HepG2 (cell line): ENCODE results near the gene RFX2. TPM values are rescaled to one million over a fixed set of nuclear protein-coding genes. Genes with fewer than 3 reads are reported as not detected.
A peak's percentile ranks its signal among the peaks of the same experiment; 100 is the strongest.

Experiments used
- ATAC-seq: fragments of 200-7000 bp; cut with Tn5 transposase; 3 replicates; pipeline ENCODE4 v1.9.1; 2020; ENCODE audit warnings: mild to moderate bottlenecking, moderate library complexity
- BruUV-seq: library from RNA; stranded (reverse); fragments of 400-500 nt; replicated peaks from 2 replicates; lab custom pipeline; 2021; lab: Mats Ljungman, UMichigan
- CTCF ChIA-PET: fragments of 300-600 bp; formaldehyde crosslinking; extraction: SDS; loops from one replicate; lab custom pipeline; 2021; ENCODE audit warnings: low total read pairs, inconsistent platforms, low intra/inter-chr PET ratio; lab: Yijun Ruan, JAX
- POLR2A ChIA-PET: fragments of 350-600 bp; sonication (Branson Sonifier 250); formaldehyde crosslinking; loops from one replicate; lab custom pipeline; 2020; ENCODE audit warnings: antibody characterized with exemption, inconsistent platforms; lab: Yijun Ruan, JAX
- DNase-seq: peaks from one replicate; pipeline ENCODE4 v3.0.0-alpha.2; 2015; ENCODE audit warnings: low spot score
- FAIRE-seq: peaks from 3 replicates; lab custom pipeline; 2011; peaks lifted over from hg19 to GRCh38; lab: Jason Lieb, UNC
- H2AFZ ChIP-seq: one replicate; pipeline ENCODE4 v1.6.1; 2011; ENCODE audit warnings: low read length, inconsistent platforms
- H3K27ac ChIP-seq: fragments of 300-600 bp; 3 replicates; pipeline ENCODE4 v1.8.0; 2011; ENCODE audit warnings: mixed run types, mild to moderate bottlenecking, mixed read lengths, low read length, inconsistent platforms; ENCODE audit not compliant: insufficient read depth; ENCODE audit errors: extremely low read length
- H3K27me3 ChIP-seq, 2 experiments: fragments of 200-600 bp in 1 of 2; 2 replicates in 1 of 2; 3 replicates in 1 of 2; pipeline versions ENCODE4 v1.6.0 to v1.8.0; 2011; ENCODE audit warnings: low read length in 2 of 2, mild to moderate bottlenecking in 2 of 2, moderate library complexity in 2 of 2, inconsistent platforms in 1 of 2; ENCODE audit not compliant: insufficient read depth in 2 of 2, control insufficient read depth in 1 of 2
- H3K36me3 ChIP-seq, 2 experiments: fragments of 200-600 bp in 1 of 2; replicated peaks in 1 of 2; 2 replicates in 1 of 2; 3 replicates in 1 of 2; pipeline versions ENCODE4 v1.5.1 to v1.8.0; 2011; ENCODE audit warnings: low read length in 2 of 2, inconsistent platforms in 1 of 2; ENCODE audit not compliant: insufficient read depth in 2 of 2, control insufficient read depth in 1 of 2
- H3K4me1 ChIP-seq: 2 replicates; pipeline ENCODE4 v1.5.1; 2012; ENCODE audit warnings: low read length, inconsistent platforms; ENCODE audit not compliant: insufficient read depth
- H3K4me2 ChIP-seq: 2 replicates; pipeline ENCODE4 v1.6.0; 2011; ENCODE audit warnings: low read depth, low read length, inconsistent platforms
- H3K4me3 ChIP-seq, 3 experiments: fragments of 200-600 bp in 1 of 3; sonication (generic), shearing (Covaris generic) in 1 of 3; replicated peaks in 1 of 3; 2 replicates each; pipeline ENCODE4 v1.5.1; 2011 to 2016; ENCODE audit warnings: low read length in 3 of 3, inconsistent platforms in 2 of 3, low read depth in 2 of 3, mild to moderate bottlenecking in 2 of 3, control low read depth in 1 of 3, mixed read lengths in 1 of 3; ENCODE audit not compliant: insufficient read depth in 1 of 3
- H3K79me2 ChIP-seq: one replicate; pipeline ENCODE4 v1.6.1; 2011; ENCODE audit warnings: low read length, inconsistent platforms; ENCODE audit not compliant: insufficient read depth
- H3K9ac ChIP-seq: 2 replicates; pipeline ENCODE4 v1.6.0; 2011; ENCODE audit warnings: mild to moderate bottlenecking, low read depth, low read length, inconsistent platforms; ENCODE audit not compliant: insufficient read depth
- H3K9me3 ChIP-seq: 2 replicates; pipeline ENCODE4 v1.5.1; 2012; ENCODE audit warnings: mild to moderate bottlenecking, low read length
- H4K20me1 ChIP-seq: 2 replicates; pipeline ENCODE4 v1.6.0; 2011; ENCODE audit warnings: inconsistent platforms, mild to moderate bottlenecking, low read length, moderate library complexity; ENCODE audit not compliant: insufficient read depth
- NKX3-1 ChIP-seq: sonication (generic); formaldehyde crosslinking; IDR thresholded peaks from 2 replicates; pipeline ENCODE4 v1.5.0; 2020; ENCODE audit warnings: missing genetic modification reagents
- SP5 ChIP-seq: IDR thresholded peaks from 2 replicates; pipeline ENCODE4 v1.6.1; 2016; ENCODE audit warnings: low read depth, borderline replicate concordance
- ZFP36L1 ChIP-seq: sonication (generic); formaldehyde crosslinking; IDR thresholded peaks from 2 replicates; pipeline ENCODE4 v1.8.0; 2022; ENCODE audit warnings: mild to moderate bottlenecking, missing genetic modification reagents, moderate library complexity
- ZNF546 ChIP-seq: sonication (generic); formaldehyde crosslinking; conservative IDR thresholded peaks from 2 replicates; pipeline ENCODE4 v1.8.1; 2023; ENCODE audit warnings: mild to moderate bottlenecking, missing genetic modification reagents
- ZNF615 ChIP-seq: sonication (generic); formaldehyde crosslinking; IDR thresholded peaks from 2 replicates; pipeline ENCODE4 v1.5.0; 2020; ENCODE audit warnings: mild to moderate bottlenecking, missing genetic modification reagents, borderline replicate concordance
- ZNF883 ChIP-seq: sonication (generic); formaldehyde crosslinking; IDR thresholded peaks from 2 replicates; pipeline ENCODE4 v1.5.1; 2020; ENCODE audit warnings: mild to moderate bottlenecking, missing genetic modification reagents; ENCODE audit errors: not compliant biosample characterization
- WGBS: methylation state at CpG from one replicate; pipeline ENCODE4 v1.1.6; 2017; ENCODE audit warnings: low lambda C conversion rate; 5-methylcytosine and 5-hydroxymethylcytosine counted together
- in situ Hi-C: cut with HindIII; loops from 2 replicates; pipeline ENCODE4 v1.10.0; 2017; ENCODE audit warnings: low pct_unique_long_range_greater_than_20kb; ENCODE audit not compliant: extremely low pct_ligation_motif_present
- intact Hi-C: fragments of 100-400 bp; cut with micrococcal nuclease; formaldehyde crosslinking; loops from one replicate; pipeline ENCODE4 v1.10.0; 2022; ENCODE audit not compliant: unreplicated experiment
- polyA plus RNA-seq, 8 experiments: library from polyadenylated mRNA; depleted of rRNA in 3 of 8; stranded (reverse) in 7 of 8; unstranded in 1 of 8; fragments of >200 nt; fragmentation: Illumina TruSeq in 4 of 8; extraction: Trizol in 4 of 8; gene quantifications; 2 replicates each; pipeline versions ENCODE4 v1.2.1 to v1.2.3, GENCODE V29; 2011 to 2016; ENCODE audit warnings: low read depth in 4 of 8, missing spikeins in 1 of 8, mixed read lengths in 1 of 8; ENCODE audit not compliant: insufficient read depth in 1 of 8
- total RNA-seq, 5 experiments: library from RNA; depleted of rRNA; stranded (reverse); fragments of >200 nt; fragmentation: Illumina TruSeq; extraction: Trizol; gene quantifications; 2 replicates each; pipeline ENCODE4 v1.2.3, GENCODE V29; 2016; ENCODE audit warnings: low read depth in 1 of 5
- TF ChIP-seq, protein P1 (sequence below): sonication (generic); formaldehyde crosslinking; IDR thresholded peaks from 2 replicates; pipeline ENCODE4 v1.5.0; 2020; ENCODE audit warnings: missing genetic modification reagents
- TF ChIP-seq, protein P2 (sequence below): sonication (generic); formaldehyde crosslinking; IDR thresholded peaks from 2 replicates; pipeline ENCODE4 v1.4.0; 2020; ENCODE audit warnings: mild to moderate bottlenecking, missing genetic modification reagents, borderline replicate concordance
- TF ChIP-seq, protein P3 (sequence below): sonication (generic); formaldehyde crosslinking; IDR thresholded peaks from 2 replicates; pipeline ENCODE4 v1.4.0; 2020; ENCODE audit warnings: missing genetic modification reagents, borderline replicate concordance
- TF ChIP-seq, protein P4 (sequence below): sonication (generic); formaldehyde crosslinking; conservative IDR thresholded peaks from 2 replicates; pipeline ENCODE4 v1.8.0; 2022; ENCODE audit warnings: mild to moderate bottlenecking, moderate library complexity, missing genetic modification reagents
- TF ChIP-seq, protein P5 (sequence below): sonication (generic); formaldehyde crosslinking; conservative IDR thresholded peaks from 2 replicates; pipeline ENCODE4 v1.4.0; 2020; ENCODE audit warnings: missing genetic modification reagents

RFX2 gene
- total and polyA plus RNA-seq, 2 of the 13 experiments (the other 11 are each of a cell fraction or from before 2014, with no cell fraction given) = 2.8 to 3.3 TPM

DNA sequence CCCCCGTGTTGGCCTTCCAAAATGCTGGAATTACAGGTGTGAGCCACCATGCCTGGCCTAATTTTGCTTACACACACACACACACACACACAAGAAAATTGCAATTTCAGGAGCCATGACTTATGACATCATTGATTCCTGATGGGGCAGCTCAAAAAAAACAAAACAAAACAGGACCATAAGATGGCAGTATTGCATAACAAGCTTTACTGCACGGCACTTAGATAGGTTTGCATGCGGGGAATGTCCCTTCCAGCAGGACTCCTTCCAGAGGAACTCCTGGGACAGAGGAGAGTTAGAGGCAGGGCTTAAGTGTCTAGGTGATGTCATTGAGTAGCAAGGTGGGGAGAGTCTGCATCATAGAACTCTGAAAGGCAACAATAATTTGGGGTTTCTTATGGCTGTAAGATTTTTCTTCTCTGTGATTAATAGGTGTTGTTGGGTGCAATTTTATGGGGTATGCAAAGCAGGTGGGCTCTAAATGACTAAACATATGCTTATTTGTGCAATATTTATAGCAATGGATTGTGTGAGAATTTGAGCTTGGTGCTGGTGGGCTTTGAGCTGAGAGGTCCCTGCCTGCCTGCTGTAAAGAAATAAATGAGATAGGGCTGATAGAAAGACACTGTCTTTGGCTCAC lies 16.2 kb upstream of the RFX2 start:
- Histone ChIP-seq H3K4me2 (no peak overlapping the region), H3K36me3 (no peaks in the 10 kb centered on the region), H4K20me1 (no peaks in the 10 kb centered on the region), H3K79me2 (no peaks in the 10 kb centered on the region), H3K27ac (no peak overlapping the region), H3K9me3 (0 out of 2 replicates have a peak, but pooled peaks cover 5% of the 10 kb centered on the region), H3K4me3 (no peak overlapping the region), H3K9ac (no peak overlapping the region), H3K4me1 (no peaks in the 10 kb centered on the region), H3K27me3 (no peaks in the 10 kb centered on the region), H2AFZ (no peak overlapping the region)
- peak; percentile 56 for FAIRE-seq
- no TSS peak for BruUV-seq
- POLR2A ChIA-PET = interaction anchor here (2.2 kb wide), 1 partner anchor 78 kb away, joined by 5 read pairs; no protein-coding TSS in a partner anchor
- peak; percentile 67 for DNase-seq
- intact Hi-C loops = no loop called here
- in situ Hi-C loops = loop anchor here (5.0 kb wide), 1 partner anchor 79 kb away; no protein-coding TSS in a partner anchor
- CTCF ChIA-PET = interaction anchor here (1.2 to 6.0 kb wide), 4 partner anchors 71 to 299 kb away, joined by 3 to 153 read pairs (median 4); no protein-coding TSS in a partner anchor
- ATAC-seq = peak; percentile 75
- 6% methylated on average over 3 of the region's 3 CpGs for WGBS
- no peak for TF ChIP-seq ZFP36L1 (CRISPR knock-in tag)
- TF ChIP-seq, protein P1, sequence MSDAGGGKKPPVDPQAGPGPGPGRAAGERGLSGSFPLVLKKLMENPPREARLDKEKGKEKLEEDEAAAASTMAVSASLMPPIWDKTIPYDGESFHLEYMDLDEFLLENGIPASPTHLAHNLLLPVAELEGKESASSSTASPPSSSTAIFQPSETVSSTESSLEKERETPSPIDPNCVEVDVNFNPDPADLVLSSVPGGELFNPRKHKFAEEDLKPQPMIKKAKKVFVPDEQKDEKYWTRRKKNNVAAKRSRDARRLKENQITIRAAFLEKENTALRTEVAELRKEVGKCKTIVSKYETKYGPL (CRISPR knock-in tag) = no peak; the same call in 1 of the 2 replicates
- TF ChIP-seq, protein P2, sequence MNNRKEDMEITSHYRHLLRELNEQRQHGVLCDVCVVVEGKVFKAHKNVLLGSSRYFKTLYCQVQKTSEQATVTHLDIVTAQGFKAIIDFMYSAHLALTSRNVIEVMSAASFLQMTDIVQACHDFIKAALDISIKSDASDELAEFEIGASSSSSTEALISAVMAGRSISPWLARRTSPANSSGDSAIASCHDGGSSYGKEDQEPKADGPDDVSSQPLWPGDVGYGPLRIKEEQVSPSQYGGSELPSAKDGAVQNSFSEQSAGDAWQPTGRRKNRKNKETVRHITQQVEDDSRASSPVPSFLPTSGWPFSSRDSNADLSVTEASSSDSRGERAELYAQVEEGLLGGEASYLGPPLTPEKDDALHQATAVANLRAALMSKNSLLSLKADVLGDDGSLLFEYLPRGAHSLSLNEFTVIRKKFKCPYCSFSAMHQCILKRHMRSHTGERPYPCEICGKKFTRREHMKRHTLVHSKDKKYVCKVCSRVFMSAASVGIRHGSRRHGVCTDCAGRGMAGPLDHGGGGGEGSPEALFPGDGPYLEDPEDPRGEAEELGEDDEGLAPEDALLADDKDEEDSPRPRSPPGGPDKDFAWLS = no peak
- TF ChIP-seq ZNF615 (CRISPR knock-in tag) = no peak
- TF ChIP-seq, protein P3, sequence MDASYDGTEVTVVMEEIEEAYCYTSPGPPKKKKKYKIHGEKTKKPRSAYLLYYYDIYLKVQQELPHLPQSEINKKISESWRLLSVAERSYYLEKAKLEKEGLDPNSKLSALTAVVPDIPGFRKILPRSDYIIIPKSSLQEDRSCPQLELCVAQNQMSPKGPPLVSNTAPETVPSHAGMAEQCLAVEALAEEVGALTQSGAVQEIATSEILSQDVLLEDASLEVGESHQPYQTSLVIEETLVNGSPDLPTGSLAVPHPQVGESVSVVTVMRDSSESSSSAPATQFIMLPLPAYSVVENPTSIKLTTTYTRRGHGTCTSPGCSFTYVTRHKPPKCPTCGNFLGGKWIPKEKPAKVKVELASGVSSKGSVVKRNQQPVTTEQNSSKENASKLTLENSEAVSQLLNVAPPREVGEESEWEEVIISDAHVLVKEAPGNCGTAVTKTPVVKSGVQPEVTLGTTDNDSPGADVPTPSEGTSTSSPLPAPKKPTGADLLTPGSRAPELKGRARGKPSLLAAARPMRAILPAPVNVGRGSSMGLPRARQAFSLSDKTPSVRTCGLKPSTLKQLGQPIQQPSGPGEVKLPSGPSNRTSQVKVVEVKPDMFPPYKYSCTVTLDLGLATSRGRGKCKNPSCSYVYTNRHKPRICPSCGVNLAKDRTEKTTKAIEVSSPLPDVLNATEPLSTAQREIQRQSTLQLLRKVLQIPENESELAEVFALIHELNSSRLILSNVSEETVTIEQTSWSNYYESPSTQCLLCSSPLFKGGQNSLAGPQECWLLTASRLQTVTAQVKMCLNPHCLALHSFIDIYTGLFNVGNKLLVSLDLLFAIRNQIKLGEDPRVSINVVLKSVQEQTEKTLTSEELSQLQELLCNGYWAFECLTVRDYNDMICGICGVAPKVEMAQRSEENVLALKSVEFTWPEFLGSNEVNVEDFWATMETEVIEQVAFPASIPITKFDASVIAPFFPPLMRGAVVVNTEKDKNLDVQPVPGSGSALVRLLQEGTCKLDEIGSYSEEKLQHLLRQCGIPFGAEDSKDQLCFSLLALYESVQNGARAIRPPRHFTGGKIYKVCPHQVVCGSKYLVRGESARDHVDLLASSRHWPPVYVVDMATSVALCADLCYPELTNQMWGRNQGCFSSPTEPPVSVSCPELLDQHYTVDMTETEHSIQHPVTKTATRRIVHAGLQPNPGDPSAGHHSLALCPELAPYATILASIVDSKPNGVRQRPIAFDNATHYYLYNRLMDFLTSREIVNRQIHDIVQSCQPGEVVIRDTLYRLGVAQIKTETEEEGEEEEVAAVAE (CRISPR knock-in tag) = no peak
- TF ChIP-seq, protein P4, sequence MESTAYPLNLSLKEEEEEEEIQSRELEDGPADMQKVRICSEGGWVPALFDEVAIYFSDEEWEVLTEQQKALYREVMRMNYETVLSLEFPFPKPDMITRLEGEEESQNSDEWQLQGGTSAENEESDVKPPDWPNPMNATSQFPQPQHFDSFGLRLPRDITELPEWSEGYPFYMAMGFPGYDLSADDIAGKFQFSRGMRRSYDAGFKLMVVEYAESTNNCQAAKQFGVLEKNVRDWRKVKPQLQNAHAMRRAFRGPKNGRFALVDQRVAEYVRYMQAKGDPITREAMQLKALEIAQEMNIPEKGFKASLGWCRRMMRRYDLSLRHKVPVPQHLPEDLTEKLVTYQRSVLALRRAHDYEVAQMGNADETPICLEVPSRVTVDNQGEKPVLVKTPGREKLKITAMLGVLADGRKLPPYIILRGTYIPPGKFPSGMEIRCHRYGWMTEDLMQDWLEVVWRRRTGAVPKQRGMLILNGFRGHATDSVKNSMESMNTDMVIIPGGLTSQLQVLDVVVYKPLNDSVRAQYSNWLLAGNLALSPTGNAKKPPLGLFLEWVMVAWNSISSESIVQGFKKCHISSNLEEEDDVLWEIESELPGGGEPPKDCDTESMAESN (CRISPR knock-in tag) = no peak
- no peak for TF ChIP-seq NKX3-1 (CRISPR knock-in tag)
- no peak for TF ChIP-seq SP5 (CRISPR knock-in tag)
- TF ChIP-seq ZNF546 (CRISPR knock-in tag) = no peak
- TF ChIP-seq ZNF883 (CRISPR knock-in tag) = no peak
- TF ChIP-seq, protein P5, sequence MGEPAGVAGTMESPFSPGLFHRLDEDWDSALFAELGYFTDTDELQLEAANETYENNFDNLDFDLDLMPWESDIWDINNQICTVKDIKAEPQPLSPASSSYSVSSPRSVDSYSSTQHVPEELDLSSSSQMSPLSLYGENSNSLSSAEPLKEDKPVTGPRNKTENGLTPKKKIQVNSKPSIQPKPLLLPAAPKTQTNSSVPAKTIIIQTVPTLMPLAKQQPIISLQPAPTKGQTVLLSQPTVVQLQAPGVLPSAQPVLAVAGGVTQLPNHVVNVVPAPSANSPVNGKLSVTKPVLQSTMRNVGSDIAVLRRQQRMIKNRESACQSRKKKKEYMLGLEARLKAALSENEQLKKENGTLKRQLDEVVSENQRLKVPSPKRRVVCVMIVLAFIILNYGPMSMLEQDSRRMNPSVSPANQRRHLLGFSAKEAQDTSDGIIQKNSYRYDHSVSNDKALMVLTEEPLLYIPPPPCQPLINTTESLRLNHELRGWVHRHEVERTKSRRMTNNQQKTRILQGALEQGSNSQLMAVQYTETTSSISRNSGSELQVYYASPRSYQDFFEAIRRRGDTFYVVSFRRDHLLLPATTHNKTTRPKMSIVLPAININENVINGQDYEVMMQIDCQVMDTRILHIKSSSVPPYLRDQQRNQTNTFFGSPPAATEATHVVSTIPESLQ (CRISPR knock-in tag) = no peak
